ACC112 (cell line): ENCODE measurements around the gene TFAP2D.

Experiments used
- H2AFZ ChIP-seq: fragments of 200-600 bp; sonication (generic); one replicate; pipeline ENCODE4 v1.6.0; 2017; ENCODE audit warnings: antibody characterized with exemption, low read length; ENCODE audit not compliant: unreplicated experiment
- H3K27ac ChIP-seq: fragments of 200-600 bp; sonication (generic); 2 replicates; pipeline ENCODE4 v1.5.1; 2014; ENCODE audit warnings: low read depth, mild to moderate bottlenecking, antibody characterized with exemption, low read length, moderate library complexity
- H3K27me3 ChIP-seq: fragments of 200-600 bp; sonication (generic); 2 replicates; pipeline ENCODE4 v1.6.1; 2014; ENCODE audit warnings: mild to moderate bottlenecking, antibody characterized with exemption, low read length, moderate library complexity, mixed read lengths; ENCODE audit not compliant: insufficient read depth
- H3K36me3 ChIP-seq: fragments of 200-600 bp; sonication (generic); 2 replicates; pipeline ENCODE4 v1.6.1; 2016; ENCODE audit warnings: mild to moderate bottlenecking, antibody characterized with exemption, low read length, moderate library complexity, mixed read lengths; ENCODE audit not compliant: insufficient read depth
- H3K4me1 ChIP-seq: fragments of 200-600 bp; sonication (generic); one replicate; pipeline ENCODE4 v1.6.1; 2016; ENCODE audit warnings: low read length, mixed read lengths; ENCODE audit not compliant: insufficient read depth, unreplicated experiment, control insufficient read depth
- H3K4me3 ChIP-seq: fragments of 200-600 bp; sonication (generic); 2 replicates; pipeline ENCODE4 v1.5.1; 2014; ENCODE audit warnings: mild to moderate bottlenecking, low read depth, low read length
- H3K79me2 ChIP-seq: fragments of 200-600 bp; sonication (generic); one replicate; pipeline ENCODE4 v1.6.0; 2016; ENCODE audit warnings: low read length; ENCODE audit not compliant: control insufficient read depth, unreplicated experiment, insufficient read depth

The TFAP2D gene

DNA sequence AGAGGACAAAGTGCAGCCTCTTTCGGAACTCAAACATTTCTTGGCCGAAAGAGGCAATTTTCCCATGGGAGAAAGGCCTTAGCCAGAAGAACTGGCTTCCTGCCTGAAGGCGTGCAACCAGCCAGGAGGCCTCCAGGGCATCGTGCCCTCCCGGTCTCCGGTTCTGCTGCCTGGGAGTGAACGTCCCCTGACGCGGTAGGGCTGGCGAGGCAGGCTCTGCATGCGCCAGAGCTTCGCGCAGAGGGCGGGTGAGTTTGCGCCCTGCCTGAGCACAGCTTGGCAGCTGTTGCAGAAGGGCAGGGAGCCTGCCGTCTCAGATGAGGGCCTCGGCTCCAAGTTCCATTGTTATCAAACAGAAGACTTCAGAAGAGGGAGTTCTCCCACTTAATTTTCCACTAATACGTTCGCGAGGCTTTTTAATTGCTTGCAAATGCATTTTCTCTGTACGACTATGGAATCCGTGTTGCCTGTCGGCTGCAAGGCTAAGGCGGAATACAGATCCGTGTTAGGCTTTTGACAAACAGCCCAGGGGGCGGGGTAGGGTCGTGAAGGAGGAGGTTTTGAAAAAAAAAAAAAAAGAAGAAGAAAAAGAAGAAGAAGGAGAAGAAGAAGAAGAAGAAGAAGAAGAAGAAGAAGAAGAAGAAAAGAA is 5.5 kb upstream of the TFAP2D start:
- Histone ChIP-seq H3K4me1 (no peaks in the 10 kb centered on the region), H3K36me3 (no peaks in the 10 kb centered on the region), H3K4me3 (no peak overlapping the region), H3K27me3 (peaks cover 61% of the 10 kb centered on the region), H3K79me2 (no peaks in the 10 kb centered on the region), H3K27ac (no peak overlapping the region), H2AFZ (no peak overlapping the region)

DNA sequence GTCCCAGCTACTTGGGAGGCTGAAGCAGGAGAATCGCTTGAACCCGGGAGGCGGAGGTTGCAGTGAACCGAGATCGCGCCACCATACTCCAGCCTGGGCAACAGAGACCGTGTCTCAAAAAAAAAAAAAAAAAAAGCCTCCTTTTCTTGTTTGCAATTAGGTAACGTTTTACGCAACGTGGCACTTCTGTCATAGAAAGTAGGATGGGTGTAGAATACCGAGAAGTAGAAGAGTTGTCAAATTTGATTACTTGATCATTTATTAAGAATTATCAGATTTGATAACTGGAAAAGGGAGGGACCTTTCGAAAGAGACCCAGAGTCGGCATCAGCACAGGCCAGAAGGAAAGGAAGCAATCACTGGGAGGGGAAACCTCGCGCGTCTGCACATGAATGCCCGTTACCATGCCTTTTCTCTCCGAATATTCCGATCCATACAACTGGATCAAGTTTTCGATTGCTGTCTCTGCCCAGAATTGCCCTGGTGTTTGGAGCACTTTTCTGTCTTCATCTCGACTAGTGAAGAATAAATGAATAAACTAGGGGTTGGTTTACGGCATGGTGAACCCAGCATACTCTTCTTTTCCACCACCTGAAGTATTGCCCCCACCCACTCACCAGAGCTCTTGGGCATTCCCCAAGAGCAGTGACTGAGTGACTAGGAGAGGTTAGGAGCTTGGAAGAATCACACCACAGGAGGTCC is 4.5 kb upstream of the TFAP2D start:
- H3K27me3 ChIP-seq = peaks cover 71% of the 10 kb centered on the region

DNA sequence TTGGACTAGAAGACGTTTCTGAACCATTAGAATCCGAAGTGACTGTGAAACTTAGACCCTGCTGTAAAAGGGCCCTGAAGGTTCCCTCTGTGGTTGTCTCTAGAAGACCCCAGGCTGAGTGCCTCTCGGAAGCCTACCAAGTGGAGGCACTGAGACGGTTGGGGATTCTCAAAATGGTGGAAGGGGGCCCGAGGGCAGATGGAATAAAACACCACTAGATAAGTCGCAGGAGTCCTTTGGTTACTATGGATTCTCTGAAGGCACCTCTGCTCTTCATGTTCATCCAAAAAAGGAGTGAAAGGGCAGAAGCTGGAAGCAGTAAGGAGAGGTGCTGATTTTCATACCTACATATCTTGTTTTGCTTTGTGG is 4.0 kb upstream of the TFAP2D start:
- H3K4me3 ChIP-seq = no peak overlapping the region
- peaks cover 77% of the 10 kb centered on the region for H3K27me3 ChIP-seq

More for the DNA sequence above, 4.5 kb upstream of the TFAP2D start:
- Histone ChIP-seq H3K4me1 (no peaks in the 10 kb centered on the region), H3K27ac (no peak overlapping the region), H3K79me2 (no peaks in the 10 kb centered on the region), H3K36me3 (no peaks in the 10 kb centered on the region), H3K4me3 (no peak overlapping the region), H2AFZ (no peak overlapping the region)

DNA sequence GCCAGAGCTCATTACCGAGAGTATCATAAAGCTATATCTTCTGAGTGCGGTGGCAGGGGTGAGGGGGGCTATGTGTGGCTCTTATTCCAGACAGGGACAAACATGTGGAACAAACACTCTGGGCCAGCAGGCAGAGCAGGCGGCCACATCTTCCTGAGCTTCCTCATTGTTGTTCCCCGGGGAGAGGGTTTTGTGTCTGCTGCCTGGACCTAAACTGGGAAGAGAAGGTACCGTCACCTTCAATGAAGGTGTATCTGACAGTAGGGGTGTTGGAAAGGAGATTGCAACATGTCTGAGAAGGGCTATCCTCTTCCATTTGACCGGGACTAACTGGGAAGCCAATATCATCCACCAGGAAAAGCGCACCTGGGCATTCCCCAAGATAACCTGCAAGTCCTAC is 1.6 kb upstream of the TFAP2D start:
- Histone ChIP-seq H3K4me1 (no peaks in the 10 kb centered on the region), H3K79me2 (no peaks in the 10 kb centered on the region), H3K4me3 (no peak overlapping the region), H3K27me3 (peaks cover 90% of the 10 kb centered on the region), H3K36me3 (no peaks in the 10 kb centered on the region), H3K27ac (no peak overlapping the region), H2AFZ (no peak overlapping the region)

More for the DNA sequence above, 4.0 kb upstream of the TFAP2D start:
- Histone ChIP-seq H2AFZ (no peak overlapping the region), H3K79me2 (no peaks in the 10 kb centered on the region), H3K36me3 (no peaks in the 10 kb centered on the region), H3K4me1 (no peaks in the 10 kb centered on the region), H3K27ac (no peak overlapping the region)

DNA sequence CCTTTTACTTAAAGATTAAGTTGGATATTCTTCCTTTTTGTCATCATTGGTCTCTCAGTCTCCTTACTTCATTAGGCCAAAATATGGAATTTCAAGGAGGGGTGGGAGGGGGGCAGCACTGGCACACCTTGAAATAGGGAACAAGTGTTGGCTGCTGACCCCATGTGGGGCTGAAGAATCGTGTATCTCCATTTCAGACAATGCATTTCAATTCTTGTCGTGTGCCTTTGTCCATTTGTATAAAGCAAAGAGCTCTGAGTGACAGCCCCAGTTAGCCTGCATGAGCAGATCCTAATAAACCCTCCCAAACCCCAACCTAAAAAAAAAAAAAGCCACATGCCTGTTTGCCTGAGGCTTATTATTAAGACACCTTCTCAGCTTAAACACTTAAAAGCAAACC is 1.0 kb upstream of the TFAP2D start:
- Histone ChIP-seq H3K79me2 (no peaks in the 10 kb centered on the region), H3K27ac (no peak overlapping the region), H3K36me3 (no peaks in the 10 kb centered on the region), H2AFZ (no peak overlapping the region), H3K4me1 (no peaks in the 10 kb centered on the region), H3K27me3 (peaks cover 90% of the 10 kb centered on the region), H3K4me3 (no peak overlapping the region)

DNA sequence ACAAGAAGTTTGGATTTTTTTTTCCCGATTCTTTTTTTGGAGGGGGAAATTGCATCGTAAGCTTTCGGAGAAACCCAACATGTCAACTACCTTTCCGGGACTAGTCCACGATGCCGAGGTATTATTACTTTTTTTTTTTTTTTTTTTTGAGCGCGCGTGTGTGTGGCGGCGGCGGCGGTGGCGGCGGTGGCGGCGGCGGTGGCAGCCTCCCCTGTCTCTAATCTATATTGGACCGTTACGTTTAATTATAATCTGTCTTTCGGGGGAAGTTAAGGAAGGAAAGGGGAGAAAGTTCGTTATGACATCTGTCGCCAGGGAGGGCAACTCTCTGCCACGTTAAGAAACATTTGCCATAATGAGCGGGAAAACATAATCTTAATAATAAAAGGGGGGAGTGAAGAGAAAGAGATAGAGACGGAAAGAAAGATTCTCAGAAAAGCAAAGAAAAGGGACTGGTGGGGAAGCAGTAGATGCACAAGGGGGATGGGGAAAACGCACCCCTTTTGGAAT is 706 bp downstream of the TFAP2D start:
- no peak overlapping the region for H3K4me3 ChIP-seq
- H2AFZ ChIP-seq = no peak overlapping the region
- no peak overlapping the region for H3K27ac ChIP-seq
- H3K27me3 ChIP-seq = peaks cover 84% of the 10 kb centered on the region
- H3K36me3 ChIP-seq = no peaks in the 10 kb centered on the region
- no peaks in the 10 kb centered on the region for H3K4me1 ChIP-seq
- no peaks in the 10 kb centered on the region for H3K79me2 ChIP-seq

DNA sequence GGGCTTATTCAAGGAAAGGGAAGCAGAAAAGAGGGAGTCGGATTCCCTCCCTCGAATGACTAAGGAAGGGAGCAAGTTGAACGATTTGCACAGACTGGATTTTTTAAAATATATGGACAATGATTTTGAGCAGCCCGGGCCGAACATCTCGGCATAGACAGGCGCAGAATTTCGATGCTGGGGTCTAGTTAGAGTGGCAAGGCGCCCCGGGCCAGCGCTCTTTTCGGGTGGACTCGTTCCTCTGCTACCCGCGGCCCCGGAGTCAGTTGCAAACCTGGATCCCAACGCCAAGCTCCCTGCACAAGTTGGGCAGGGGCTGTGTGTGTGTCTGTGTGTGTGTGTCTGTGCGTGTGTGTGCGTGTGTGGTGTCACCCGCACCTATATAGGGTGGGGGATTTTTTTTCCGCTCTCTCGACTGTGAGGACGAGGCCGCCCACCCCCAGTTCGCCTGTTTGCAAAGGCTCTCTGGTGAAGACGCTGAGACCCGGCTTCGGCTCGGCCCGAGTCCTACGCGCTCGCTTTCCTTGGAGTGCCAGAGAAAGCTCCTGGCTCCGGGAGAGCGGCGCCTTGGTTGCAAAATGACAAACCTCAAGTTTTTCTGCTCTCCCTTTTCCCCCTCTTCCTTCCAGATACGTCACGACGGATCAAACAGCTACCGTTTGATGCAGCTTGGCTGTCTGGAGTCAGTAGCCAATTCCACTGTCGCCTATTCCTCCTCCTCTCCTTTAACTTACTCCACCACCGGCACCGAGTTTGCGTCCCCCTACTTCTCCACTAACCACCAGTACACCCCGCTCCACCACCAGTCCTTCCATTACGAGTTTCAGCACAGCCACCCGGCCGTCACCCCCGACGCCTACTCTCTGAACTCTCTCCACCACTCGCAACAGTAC is 1.4 kb downstream of the TFAP2D start:
- H3K36me3 ChIP-seq = no peaks in the 10 kb centered on the region
- peaks cover 77% of the 10 kb centered on the region for H3K27me3 ChIP-seq
- H3K4me3 ChIP-seq = no peak overlapping the region
- no peak overlapping the region for H3K27ac ChIP-seq
- no peak overlapping the region for H2AFZ ChIP-seq
- no peaks in the 10 kb centered on the region for H3K79me2 ChIP-seq
- no peaks in the 10 kb centered on the region for H3K4me1 ChIP-seq

DNA sequence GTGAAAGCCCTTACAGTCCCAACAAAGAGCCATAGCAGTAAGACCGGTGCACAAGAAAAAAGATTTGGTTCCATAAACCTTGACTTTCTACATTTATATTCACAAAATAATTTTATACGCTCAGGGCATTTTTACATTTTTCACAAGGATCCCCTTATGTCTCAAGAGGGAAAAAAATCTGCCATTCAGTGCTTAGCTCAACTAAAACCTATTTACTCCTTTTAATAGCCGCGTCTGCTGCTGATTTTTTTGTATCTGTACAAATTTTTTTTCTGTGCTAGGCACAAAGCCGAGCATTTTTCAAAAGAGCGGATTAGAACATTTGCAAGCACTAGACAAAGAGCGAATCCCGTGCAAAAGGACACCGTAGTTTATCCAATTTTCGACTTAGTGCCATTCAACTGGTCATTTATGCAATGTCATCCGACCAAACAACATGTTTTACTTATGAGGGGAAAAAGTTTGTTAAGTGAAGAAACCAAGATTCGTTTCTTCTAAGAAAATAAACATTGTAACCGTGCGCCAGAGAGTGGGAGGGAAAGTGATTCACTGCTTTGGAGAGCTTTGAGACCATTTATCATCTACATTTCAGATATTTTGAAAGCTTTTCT is 3.7 kb downstream of the TFAP2D start:
- H2AFZ ChIP-seq = no peak overlapping the region
- no peaks in the 10 kb centered on the region for H3K4me1 ChIP-seq
- H3K36me3 ChIP-seq = no peaks in the 10 kb centered on the region
- no peaks in the 10 kb centered on the region for H3K79me2 ChIP-seq
- H3K27me3 ChIP-seq = peaks cover 84% of the 10 kb centered on the region
- no peak overlapping the region for H3K4me3 ChIP-seq
- no peak overlapping the region for H3K27ac ChIP-seq

DNA sequence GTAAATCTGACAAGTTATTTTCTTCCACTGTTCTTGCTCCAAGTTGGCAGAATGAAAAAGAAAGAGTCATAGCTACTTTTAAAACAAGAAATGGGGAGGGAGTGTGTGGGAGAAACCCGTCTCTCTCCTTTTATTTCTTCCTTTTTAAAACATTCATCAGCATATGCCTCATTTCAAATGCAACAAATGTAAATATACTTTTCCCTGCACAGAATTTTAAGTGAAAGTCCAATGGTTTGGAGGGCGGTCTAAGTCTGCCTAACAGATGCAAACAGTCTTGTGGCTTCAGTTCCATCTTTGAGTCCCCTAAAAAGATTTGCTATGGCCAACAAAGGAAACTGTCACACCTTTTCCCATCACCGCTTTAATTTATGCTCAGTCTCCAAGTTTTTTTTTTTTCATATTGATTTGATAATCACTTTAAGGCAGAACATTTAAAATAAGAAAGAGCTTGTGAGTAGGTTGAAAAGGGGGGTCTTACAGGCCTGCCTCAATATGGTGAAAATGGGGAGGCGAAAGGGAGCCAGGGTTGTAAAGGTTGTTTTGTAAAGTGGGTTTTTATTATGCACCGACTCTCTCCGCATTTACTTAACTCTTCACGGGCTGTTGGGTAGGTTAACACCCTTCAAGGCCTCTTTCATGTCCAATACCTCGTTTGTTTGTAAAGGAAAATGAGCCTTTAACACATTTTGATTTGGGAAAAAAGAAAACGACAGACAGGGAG is 4.6 kb downstream of the TFAP2D start:
- H3K36me3 ChIP-seq = no peaks in the 10 kb centered on the region
- H3K4me1 ChIP-seq = no peaks in the 10 kb centered on the region
- no peak overlapping the region for H3K4me3 ChIP-seq
- H2AFZ ChIP-seq = no peak overlapping the region
- peaks cover 84% of the 10 kb centered on the region for H3K27me3 ChIP-seq
- H3K79me2 ChIP-seq = no peaks in the 10 kb centered on the region
- no peak overlapping the region for H3K27ac ChIP-seq

DNA sequence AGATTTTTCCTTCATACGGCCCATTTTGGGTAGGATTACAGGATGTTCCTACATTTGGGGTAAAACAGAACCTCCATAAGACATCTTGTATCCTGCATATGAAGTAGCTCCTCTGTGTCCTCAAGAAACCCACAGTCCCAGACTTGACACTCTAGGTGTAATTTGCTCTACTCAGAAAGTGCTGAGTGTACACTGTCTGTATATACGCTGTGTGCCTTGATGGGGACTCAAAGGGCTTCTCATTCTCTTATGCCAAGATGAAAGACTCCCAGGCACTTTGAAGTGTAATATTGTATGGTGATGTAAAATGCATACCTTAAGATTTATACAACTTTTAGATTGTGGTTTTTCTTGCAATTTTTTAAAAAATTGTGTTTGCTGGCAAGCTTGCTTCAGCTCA is 5.2 kb downstream of the TFAP2D start:
- Histone ChIP-seq H3K79me2 (no peaks in the 10 kb centered on the region), H3K27me3 (peaks cover 84% of the 10 kb centered on the region), H3K36me3 (no peaks in the 10 kb centered on the region), H3K27ac (no peak overlapping the region), H2AFZ (no peak overlapping the region), H3K4me1 (no peaks in the 10 kb centered on the region), H3K4me3 (no peak overlapping the region)
